ENCODE measurements around the gene BRD4. TPM values are rescaled to one million over a fixed set of nuclear protein-coding genes. Genes with fewer than 3 reads are reported as not detected.

The BRD4 gene
- total and polyA plus RNA-seq, 2 of the 13 experiments (the other 11 are each of a cell fraction or from before 2014, with no cell fraction given) = 10.5 to 11.4 TPM

DNA sequence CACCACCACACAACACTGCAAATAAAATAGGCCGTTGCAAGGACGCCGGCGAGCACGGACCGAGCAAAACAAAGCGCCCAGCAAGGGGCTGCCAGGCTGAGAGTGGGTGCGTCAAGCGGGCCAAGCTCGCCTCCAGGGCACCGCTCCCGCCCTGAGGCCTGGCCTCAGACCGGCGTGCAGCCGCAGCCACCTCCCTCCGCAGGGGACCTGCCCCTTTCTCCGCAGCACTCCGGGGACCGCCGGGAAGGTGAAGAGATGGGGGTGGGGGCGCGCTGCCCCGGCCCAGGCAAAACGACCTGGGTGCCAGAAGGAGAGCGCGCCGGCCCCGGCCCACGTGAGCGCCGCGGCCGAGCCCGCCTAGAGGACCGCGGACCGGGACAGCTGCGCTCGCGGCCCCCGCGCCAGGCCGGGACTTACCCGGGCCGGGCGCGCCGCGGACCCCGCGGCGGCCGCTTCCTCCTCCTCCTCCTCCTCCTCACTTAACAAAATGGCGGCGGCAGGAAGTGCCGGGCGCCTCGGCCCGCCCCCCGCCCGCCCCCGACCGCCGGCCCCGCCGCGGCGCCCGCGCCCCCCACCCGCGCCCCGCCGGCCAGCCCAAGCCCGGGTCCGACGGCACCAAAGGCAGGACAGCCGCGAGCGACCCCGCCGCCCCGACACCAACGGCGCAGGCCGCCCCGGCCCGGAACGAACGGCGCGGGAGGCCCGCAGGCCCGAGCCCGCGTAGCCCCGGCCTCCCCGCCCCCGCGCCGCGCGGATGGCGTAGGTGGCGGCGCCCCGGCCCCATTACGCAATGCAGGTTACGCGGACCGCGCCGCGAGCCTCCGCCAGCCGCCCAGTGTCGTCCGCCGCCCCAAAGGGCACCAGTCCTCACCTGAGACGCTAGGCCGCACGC, 674 bp downstream of the BRD4 start (continued):
- peak; percentile 9; the same call in 1 of the 2 replicates for TF ChIP-seq RAD21 (CRISPR knock-in tag; IDR thresholded peaks at IDR 0.05)
- TF ChIP-seq ZSCAN21 (CRISPR knock-in tag; IDR thresholded peaks at IDR 0.05; ENCODE audit: borderline replicate concordance) = 0 out of 2 replicates have a peak, but pooled peaks have one; percentile 48
- no peak for TF ChIP-seq ZNF326 (CRISPR knock-in tag; IDR thresholded peaks at IDR 0.05; ENCODE audit: borderline replicate concordance)
- TF ChIP-seq, protein P1, sequence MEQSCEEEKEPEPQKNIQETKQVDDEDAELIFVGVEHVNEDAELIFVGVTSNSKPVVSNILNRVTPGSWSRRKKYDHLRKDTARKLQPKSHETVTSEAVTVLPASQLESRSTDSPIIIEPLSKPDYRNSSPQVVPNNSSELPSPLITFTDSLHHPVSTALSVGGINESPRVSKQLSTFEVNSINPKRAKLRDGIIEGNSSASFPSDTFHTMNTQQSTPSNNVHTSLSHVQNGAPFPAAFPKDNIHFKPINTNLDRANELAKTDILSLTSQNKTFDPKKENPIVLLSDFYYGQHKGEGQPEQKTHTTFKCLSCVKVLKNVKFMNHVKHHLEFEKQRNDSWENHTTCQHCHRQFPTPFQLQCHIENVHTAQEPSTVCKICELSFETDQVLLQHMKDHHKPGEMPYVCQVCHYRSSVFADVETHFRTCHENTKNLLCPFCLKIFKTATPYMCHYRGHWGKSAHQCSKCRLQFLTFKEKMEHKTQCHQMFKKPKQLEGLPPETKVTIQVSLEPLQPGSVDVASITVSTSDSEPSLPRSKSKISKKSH (CRISPR knock-in tag; IDR thresholded peaks at IDR 0.05; ENCODE audit: borderline replicate concordance) = no peak
- TF ChIP-seq ZFX (CRISPR knock-in tag; IDR thresholded peaks at IDR 0.05; ENCODE audit: low read depth) = peak; percentile 71
- 0 out of 2 replicates have a peak, but pooled peaks have one; percentile 19 for TF ChIP-seq NFKB2 (CRISPR knock-in tag; IDR thresholded peaks at IDR 0.05; ENCODE audit: borderline replicate concordance)
- TF ChIP-seq CAMTA2 (CRISPR knock-in tag; IDR thresholded peaks at IDR 0.05; ENCODE audit: borderline replicate concordance) = no peak
- TF ChIP-seq, protein P2, sequence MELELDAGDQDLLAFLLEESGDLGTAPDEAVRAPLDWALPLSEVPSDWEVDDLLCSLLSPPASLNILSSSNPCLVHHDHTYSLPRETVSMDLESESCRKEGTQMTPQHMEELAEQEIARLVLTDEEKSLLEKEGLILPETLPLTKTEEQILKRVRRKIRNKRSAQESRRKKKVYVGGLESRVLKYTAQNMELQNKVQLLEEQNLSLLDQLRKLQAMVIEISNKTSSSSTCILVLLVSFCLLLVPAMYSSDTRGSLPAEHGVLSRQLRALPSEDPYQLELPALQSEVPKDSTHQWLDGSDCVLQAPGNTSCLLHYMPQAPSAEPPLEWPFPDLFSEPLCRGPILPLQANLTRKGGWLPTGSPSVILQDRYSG (CRISPR knock-in tag; IDR thresholded peaks at IDR 0.05) = no peak
- no peak for TF ChIP-seq TEAD3 (CRISPR knock-in tag; optimal IDR thresholded peaks at IDR 0.05; ENCODE audit: borderline replicate concordance)
- TF ChIP-seq FOXO1 (CRISPR knock-in tag; IDR thresholded peaks at IDR 0.05) = 0 out of 2 replicates have a peak, but pooled peaks have one; percentile 23
- no peak for TF ChIP-seq ZNF138 (CRISPR knock-in tag; IDR thresholded peaks at IDR 0.05; ENCODE audit: low read depth)
- TF ChIP-seq ZNF878 (CRISPR knock-in tag; IDR thresholded peaks at IDR 0.05) = no peak
- TF ChIP-seq UBTF (CRISPR knock-in tag; IDR thresholded peaks at IDR 0.05) = peak; percentile 46; the same call in 1 of the 2 replicates
- TF ChIP-seq MXD1 (CRISPR knock-in tag; IDR thresholded peaks at IDR 0.05) = peak; percentile 71; the same call in 1 of the 2 replicates
- TF ChIP-seq ZNF260 (CRISPR knock-in tag; IDR thresholded peaks at IDR 0.05; ENCODE audit: borderline replicate concordance, low read depth) = no peak
- no peak for TF ChIP-seq ATAD3A (CRISPR knock-in tag; IDR thresholded peaks at IDR 0.05)
- TF ChIP-seq ZNF382 (CRISPR knock-in tag; IDR thresholded peaks at IDR 0.05; ENCODE audit: borderline replicate concordance) = no peak
- TF ChIP-seq ZNF768 (CRISPR knock-in tag; IDR thresholded peaks at IDR 0.05) = peak; percentile 14; the same call in 1 of the 2 replicates
- peak; percentile 66 for TF ChIP-seq PHF8 (CRISPR knock-in tag; IDR thresholded peaks at IDR 0.05)
- TF ChIP-seq, protein P3, sequence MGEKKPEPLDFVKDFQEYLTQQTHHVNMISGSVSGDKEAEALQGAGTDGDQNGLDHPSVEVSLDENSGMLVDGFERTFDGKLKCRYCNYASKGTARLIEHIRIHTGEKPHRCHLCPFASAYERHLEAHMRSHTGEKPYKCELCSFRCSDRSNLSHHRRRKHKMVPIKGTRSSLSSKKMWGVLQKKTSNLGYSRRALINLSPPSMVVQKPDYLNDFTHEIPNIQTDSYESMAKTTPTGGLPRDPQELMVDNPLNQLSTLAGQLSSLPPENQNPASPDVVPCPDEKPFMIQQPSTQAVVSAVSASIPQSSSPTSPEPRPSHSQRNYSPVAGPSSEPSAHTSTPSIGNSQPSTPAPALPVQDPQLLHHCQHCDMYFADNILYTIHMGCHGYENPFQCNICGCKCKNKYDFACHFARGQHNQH (CRISPR knock-in tag; IDR thresholded peaks at IDR 0.05) = no peak
- no peak for TF ChIP-seq HMG20A (CRISPR knock-in tag; IDR thresholded peaks at IDR 0.05; ENCODE audit: borderline replicate concordance)
- peak; percentile 92 for TF ChIP-seq CEBPB (IDR thresholded peaks at IDR 0.05; ENCODE audit: borderline replicate concordance, low read depth, low read length)
- no peak for TF ChIP-seq HOXA9 (CRISPR knock-in tag; IDR thresholded peaks at IDR 0.05; ENCODE audit: borderline replicate concordance)
